Osteocyte (in vitro differentiated cells): ENCODE data around the gene CBR3. TPM values are rescaled to one million over a fixed set of nuclear protein-coding genes. Genes with fewer than 3 reads are reported as not detected.
"Not testable (repeated sequence)": the region's sequence is repeated elsewhere in the genome, so short reads cannot be mapped to it uniquely, and the experiment has no call there.

ENCODE experiments used
- DNase-seq: peaks from one replicate; pipeline ENCODE4 v3.0.0; 2021; ENCODE audit warnings: mixed read lengths; ENCODE audit not compliant: unreplicated experiment; ENCODE audit errors: extremely low spot score
- H3K27ac Mint-ChIP-seq: one replicate; pipeline ENCODE4 v1.8.0; 2021; ENCODE audit warnings: mild to moderate bottlenecking, mixed read lengths; ENCODE audit not compliant: unreplicated experiment
- H3K27me3 Mint-ChIP-seq: one replicate; pipeline ENCODE4 v1.8.0; 2021; ENCODE audit warnings: mixed read lengths; ENCODE audit not compliant: unreplicated experiment
- H3K36me3 Mint-ChIP-seq: one replicate; pipeline ENCODE4 v1.8.0; 2021; ENCODE audit warnings: mixed read lengths; ENCODE audit not compliant: unreplicated experiment
- H3K4me1 Mint-ChIP-seq: one replicate; pipeline ENCODE4 v1.8.0; 2021; ENCODE audit warnings: mixed read lengths; ENCODE audit not compliant: unreplicated experiment
- H3K4me3 Mint-ChIP-seq: one replicate; pipeline ENCODE4 v1.8.0; 2021; ENCODE audit warnings: mild to moderate bottlenecking, moderate library complexity, mixed read lengths; ENCODE audit not compliant: unreplicated experiment
- H3K9me3 Mint-ChIP-seq: one replicate; pipeline ENCODE4 v1.8.0; 2021; ENCODE audit warnings: mixed read lengths; ENCODE audit not compliant: unreplicated experiment
- CTCF ChIP-seq: fragments of 200-600 bp; sonication (generic); IDR thresholded peaks from 2 replicates; pipeline ENCODE4 v1.5.0; 2021; ENCODE audit warnings: antibody characterized with exemption, mild to moderate bottlenecking, moderate library complexity
- total RNA-seq: library from RNA; stranded (reverse); gene quantifications from 2 replicates; pipeline ENCODE4 v1.2.1, GENCODE V29; 2021

Gene CBR3
- total RNA-seq, 1 donor from 2014 or later = 7.5 TPM

- H3K4me3 Mint-ChIP-seq = no peak overlapping the region
- TF ChIP-seq CTCF = no peak
- peaks cover 10% of the 10 kb centered on the region for H3K27me3 Mint-ChIP-seq
- H3K4me1 Mint-ChIP-seq = peaks cover 9% of the 10 kb centered on the region
- H3K9me3 Mint-ChIP-seq = peaks cover 7% of the 10 kb centered on the region
- no peak overlapping the region for H3K27ac Mint-ChIP-seq
- no peaks in the 10 kb centered on the region for H3K36me3 Mint-ChIP-seq
- DNase-seq = no peak
Observed at GRCh38 chr21:36096398-36097290, 38.2 kb upstream of the CBR3 start.

- TF ChIP-seq CTCF = no peak
- Mint-ChIP-seq H3K4me3 (no peak overlapping the region), H3K4me1 (peaks cover 9% of the 10 kb centered on the region), H3K9me3 (peaks cover 7% of the 10 kb centered on the region), H3K27me3 (peaks cover 13% of the 10 kb centered on the region), H3K27ac (no peak overlapping the region), H3K36me3 (no peaks in the 10 kb centered on the region)
- DNase-seq = no peak
Observed at GRCh38 chr21:36097427-36098181, 37.3 kb upstream of the CBR3 start.

- DNase-seq = no peak
- Mint-ChIP-seq H3K27ac (no peak overlapping the region), H3K4me1 (peaks cover 9% of the 10 kb centered on the region), H3K9me3 (peaks cover 7% of the 10 kb centered on the region), H3K27me3 (peaks cover 14% of the 10 kb centered on the region), H3K36me3 (no peaks in the 10 kb centered on the region), H3K4me3 (no peak overlapping the region)
- TF ChIP-seq CTCF = no peak
Observed at GRCh38 chr21:36098182-36098532, 36.7 kb upstream of the CBR3 start.

GRCh38 chr21:36099000-36099399, 35.9 kb upstream of the CBR3 start:
- TF ChIP-seq CTCF = no peak
- no peaks in the 10 kb centered on the region for H3K36me3 Mint-ChIP-seq
- H3K4me3 Mint-ChIP-seq = no peak overlapping the region
- H3K9me3 Mint-ChIP-seq = no peaks in the 10 kb centered on the region
- H3K4me1 Mint-ChIP-seq = peaks cover 9% of the 10 kb centered on the region
- H3K27me3 Mint-ChIP-seq = peaks cover 23% of the 10 kb centered on the region
- H3K27ac Mint-ChIP-seq = no peak overlapping the region
- DNase-seq = no peak

GRCh38 chr21:36099695-36100211, 35.1 kb upstream of the CBR3 start:
- not testable (repeated sequence) for H3K27ac Mint-ChIP-seq, H3K36me3 Mint-ChIP-seq, H3K4me3 Mint-ChIP-seq, H3K9me3 Mint-ChIP-seq, DNase-seq
- peaks cover 30% of the 10 kb centered on the region for H3K27me3 Mint-ChIP-seq
- H3K4me1 Mint-ChIP-seq = peaks cover 15% of the 10 kb centered on the region
